H1 (cell line): ENCODE measurements around the gene DNAJB13. TPM values are rescaled to one million over a fixed set of nuclear protein-coding genes. Genes with fewer than 3 reads are reported as not detected.

ENCODE experiments used
- CTCF ChIA-PET: fragments of 300-600 bp; sonication (Branson Sonifier 250); formaldehyde crosslinking; loops from one replicate; lab custom pipeline; 2021; ENCODE audit not compliant: partially characterized antibody; lab: Charles Lee
- POLR2A ChIA-PET: fragments of 300-600 bp; sonication (Branson Sonifier 250); formaldehyde crosslinking; loops from one replicate; lab custom pipeline; 2021; ENCODE audit warnings: inconsistent platforms; ENCODE audit not compliant: partially characterized antibody; lab: Charles Lee
- DNase-seq, 2 experiments: peaks; one replicate each; pipeline versions ENCODE4 v3.0.0 to v3.0.0-alpha.2; 2010 to 2022; ENCODE audit warnings: low spot score in 2 of 2, low read depth in 1 of 2, mixed read lengths in 1 of 2
- FAIRE-seq: peaks from 2 replicates; lab custom pipeline; 2011; peaks lifted over from hg19 to GRCh38; lab: Jason Lieb, UNC
- H2AFZ ChIP-seq: 2 replicates; pipeline ENCODE4 v1.8.1; 2012; ENCODE audit warnings: low read length, inconsistent platforms
- H2AK5ac ChIP-seq: 2 replicates; pipeline ENCODE4 v1.6.1; 2013; ENCODE audit warnings: low read depth, low read length
- H2BK120ac ChIP-seq: replicated peaks from 2 replicates; pipeline ENCODE3; 2013; ENCODE audit warnings: low read depth, low read length, inconsistent platforms
- H2BK12ac ChIP-seq: 2 replicates; pipeline ENCODE4 v1.6.1; 2013; ENCODE audit warnings: low read depth, low read length
- H2BK15ac ChIP-seq: 2 replicates; pipeline ENCODE4 v1.6.1; 2013; ENCODE audit warnings: low read length
- H2BK20ac ChIP-seq: 2 replicates; pipeline ENCODE4 v1.6.1; 2013; ENCODE audit warnings: low read length
- H2BK5ac ChIP-seq: 2 replicates; pipeline ENCODE4 v1.6.1; 2013; ENCODE audit warnings: low read depth, low read length
- H3K14ac ChIP-seq: 2 replicates; pipeline ENCODE4 v1.6.1; 2013; ENCODE audit warnings: inconsistent platforms; ENCODE audit not compliant: insufficient read length
- H3K18ac ChIP-seq: 2 replicates; pipeline ENCODE4 v1.6.1; 2013; ENCODE audit warnings: low read length; ENCODE audit errors: extremely low read depth
- H3K23ac ChIP-seq: 2 replicates; pipeline ENCODE4 v1.6.1; 2013; ENCODE audit warnings: inconsistent platforms; ENCODE audit not compliant: insufficient read length
- H3K23me2 ChIP-seq: 2 replicates; pipeline ENCODE4 v1.6.1; 2013; ENCODE audit warnings: low read depth, low read length
- H3K27ac ChIP-seq: 2 replicates; pipeline ENCODE4 v1.6.1; 2011; ENCODE audit warnings: low read depth, low read length, inconsistent platforms
- H3K27me3 ChIP-seq, 4 experiments: replicated peaks in 1 of 4; 1 replicate in 1 of 4; 2 replicates in 3 of 4; pipeline versions ENCODE4 v1.6.1 to v1.8.1; 2011 to 2013; ENCODE audit warnings: low read length in 3 of 4, mild to moderate bottlenecking in 3 of 4, inconsistent platforms in 2 of 4, mixed read lengths in 2 of 4, moderate library complexity in 1 of 4; ENCODE audit not compliant: control insufficient read depth in 3 of 4, insufficient read depth in 3 of 4; ENCODE audit errors: extremely low read depth in 1 of 4
- H3K36me3 ChIP-seq, 4 experiments: 2 replicates each; pipeline versions ENCODE4 v1.6.1 to v1.8.1; 2011 to 2013; ENCODE audit warnings: mild to moderate bottlenecking in 4 of 4, low read length in 3 of 4, moderate library complexity in 2 of 4, control low read depth in 1 of 4, inconsistent platforms in 1 of 4; ENCODE audit not compliant: insufficient read depth in 4 of 4, control insufficient read depth in 2 of 4
- H3K4ac ChIP-seq: replicated peaks from 2 replicates; pipeline ENCODE3; 2013; ENCODE audit warnings: low read length, low read depth, mixed read lengths, inconsistent platforms; ENCODE audit not compliant: insufficient read length
- H3K4me1 ChIP-seq, 4 experiments: replicated peaks in 1 of 4; 1 replicate in 1 of 4; 2 replicates in 3 of 4; pipeline versions ENCODE4 v1.6.1 to v1.8.1; 2011 to 2013; ENCODE audit warnings: low read length in 3 of 4, inconsistent platforms in 2 of 4, mixed read lengths in 1 of 4; ENCODE audit not compliant: insufficient read depth in 4 of 4, control insufficient read depth in 3 of 4
- H3K4me2 ChIP-seq, 2 experiments: 2 replicates each; pipeline versions ENCODE4 v1.6.1 to v1.8.1; 2011 to 2013; ENCODE audit warnings: low read depth in 2 of 2, low read length in 2 of 2, control low read depth in 1 of 2, inconsistent platforms in 1 of 2, mild to moderate bottlenecking in 1 of 2; ENCODE audit not compliant: insufficient read depth in 1 of 2
- H3K4me3 ChIP-seq, 4 experiments: fragments of 200-600, 300-600 bp in 1 of 4; sonication (generic), shearing (Covaris generic), sonication (Bioruptor Twin) in 1 of 4; 2 replicates each; pipeline versions ENCODE4 v1.5.1 to v1.8.1; 2011 to 2016; ENCODE audit warnings: low read length in 4 of 4, low read depth in 3 of 4, control low read depth in 2 of 4, inconsistent platforms in 2 of 4, mild to moderate bottlenecking in 2 of 4, mixed read lengths in 1 of 4, moderate library complexity in 1 of 4; ENCODE audit not compliant: insufficient read depth in 2 of 4; ENCODE audit errors: extremely low read depth in 1 of 4
- H3K56ac ChIP-seq: replicated peaks from 2 replicates; pipeline ENCODE3; 2013; ENCODE audit warnings: low read depth, mild to moderate bottlenecking, mixed read lengths, low read length, inconsistent platforms; ENCODE audit not compliant: insufficient read length
- H3K79me1 ChIP-seq: 2 replicates; pipeline ENCODE4 v1.6.1; 2013; ENCODE audit warnings: low read depth, low read length, control low read depth
- H3K79me2 ChIP-seq, 2 experiments: 2 replicates each; pipeline versions ENCODE4 v1.6.1 to v1.8.1; 2012 to 2013; ENCODE audit warnings: low read length in 2 of 2, mild to moderate bottlenecking in 2 of 2, inconsistent platforms in 1 of 2; ENCODE audit not compliant: insufficient read depth in 2 of 2, control insufficient read depth in 1 of 2
- H3K9ac ChIP-seq, 4 experiments: replicated peaks in 1 of 4; 1 replicate in 1 of 4; 2 replicates in 3 of 4; pipeline versions ENCODE4 v1.6.1 to v1.8.1; 2011 to 2013; ENCODE audit warnings: low read depth in 3 of 4, low read length in 3 of 4, control low read depth in 2 of 4, mild to moderate bottlenecking in 2 of 4, moderate library complexity in 2 of 4, inconsistent platforms in 1 of 4; ENCODE audit errors: extremely low read depth in 1 of 4
- H3K9me3 ChIP-seq, 2 experiments: 2 replicates each; pipeline versions ENCODE4 v1.6.1 to v1.8.1; 2012 to 2013; ENCODE audit warnings: mild to moderate bottlenecking in 2 of 2, moderate library complexity in 2 of 2, control low read depth in 1 of 2, inconsistent platforms in 1 of 2, low read depth in 1 of 2, low read length in 1 of 2, mixed read lengths in 1 of 2; ENCODE audit not compliant: insufficient read depth in 2 of 2
- H4K20me1 ChIP-seq, 2 experiments: replicated peaks in 1 of 2; 2 replicates each; pipeline versions ENCODE3 to v1.8.1; 2011 to 2013; ENCODE audit warnings: inconsistent platforms in 2 of 2, low read length in 2 of 2, mild to moderate bottlenecking in 1 of 2; ENCODE audit not compliant: insufficient read depth in 2 of 2, control insufficient read depth in 1 of 2
- H4K5ac ChIP-seq: 2 replicates; pipeline ENCODE4 v1.6.1; 2013; ENCODE audit warnings: low read length, low read depth, mixed read lengths, inconsistent platforms; ENCODE audit not compliant: insufficient read length
- H4K8ac ChIP-seq: 2 replicates; pipeline ENCODE4 v1.8.0; 2013; ENCODE audit warnings: mild to moderate bottlenecking, moderate library complexity, low read length, inconsistent platforms; ENCODE audit not compliant: insufficient read depth; ENCODE audit errors: extremely low read depth
- H4K91ac ChIP-seq: replicated peaks from 2 replicates; pipeline ENCODE3; 2013; ENCODE audit warnings: low read length, mixed read lengths, inconsistent platforms; ENCODE audit not compliant: insufficient read length
- CBX8 ChIP-seq: fragments of 300-800, 300-1000 bp; sonication (generic); IDR thresholded peaks from 2 replicates; pipeline ENCODE4 v1.7.1; 2016; ENCODE audit warnings: low read depth, low read length, borderline replicate concordance
- CREB1 ChIP-seq: IDR thresholded peaks from 2 replicates; pipeline ENCODE4 v1.6.1; 2012; ENCODE audit warnings: inconsistent platforms
- CTCF ChIP-seq, 3 experiments: IDR thresholded peaks; 1 replicate in 2 of 3; 2 replicates in 1 of 3; pipeline versions ENCODE4 v1.5.1 to v1.6.1; 2011; ENCODE audit warnings: low read length in 3 of 3, mild to moderate bottlenecking in 3 of 3, inconsistent platforms in 2 of 3, low read depth in 1 of 3, moderate library complexity in 1 of 3; ENCODE audit not compliant: insufficient read depth in 1 of 3; ENCODE audit errors: control extremely low read depth in 1 of 3
- FOSL1 ChIP-seq: IDR thresholded peaks from 2 replicates; pipeline ENCODE4 v1.6.1; 2011; ENCODE audit warnings: mild to moderate bottlenecking, low read depth, low read length, moderate library complexity; ENCODE audit not compliant: insufficient read depth
- KDM4A ChIP-seq: IDR thresholded peaks from one replicate; pipeline ENCODE4 v1.7.1; 2012; ENCODE audit warnings: low read depth, mild to moderate bottlenecking, moderate library complexity, low read length, inconsistent platforms; ENCODE audit not compliant: severe bottlenecking
- POU5F1 ChIP-seq: IDR thresholded peaks from 2 replicates; pipeline ENCODE4 v1.6.1; 2011; ENCODE audit warnings: low read depth, mild to moderate bottlenecking, low read length, moderate library complexity
- RBBP5 ChIP-seq: IDR thresholded peaks from 2 replicates; pipeline ENCODE4 v1.7.1; 2012; ENCODE audit warnings: low read depth, mild to moderate bottlenecking, inconsistent platforms, low read length, moderate library complexity, borderline replicate concordance
- RXRA ChIP-seq: IDR thresholded peaks from 2 replicates; pipeline ENCODE4 v1.6.1; 2011; ENCODE audit warnings: low read depth, mild to moderate bottlenecking, low read length, moderate library complexity; ENCODE audit not compliant: insufficient read depth
- TAF1 ChIP-seq: IDR thresholded peaks from 2 replicates; pipeline ENCODE4 v1.6.1; 2011; ENCODE audit warnings: mild to moderate bottlenecking, low read depth, low read length
- TAF7 ChIP-seq: optimal IDR thresholded peaks from 2 replicates; pipeline ENCODE3; 2011; ENCODE audit warnings: low read depth, mild to moderate bottlenecking, inconsistent platforms, low read length, moderate library complexity, borderline replicate concordance
- WGBS, 2 experiments: shearing (Covaris generic) in 1 of 2; methylation state at CpG; one replicate each; pipeline versions ENCODE4 v1.1.6 to v1.1.7; 2013 to 2015; ENCODE audit warnings: low lambda C conversion rate in 2 of 2, mixed read lengths in 2 of 2, inconsistent platforms in 1 of 2, low coverage in 1 of 2, missing lambda C conversion rate in 1 of 2; ENCODE audit not compliant: insufficient replicate concordance in 2 of 2, insufficient coverage in 1 of 2, insufficient read length in 1 of 2; ENCODE audit errors: extremely low coverage in 1 of 2, missing lambda C conversion rate in 1 of 2; 5-methylcytosine and 5-hydroxymethylcytosine counted together
- polyA plus RNA-seq, 7 experiments: library from polyadenylated mRNA; depleted of rRNA in 3 of 7; stranded (reverse) in 5 of 7; unstranded in 2 of 7; fragments of >200 nt in 5 of 7; fragments of 200-250 nt in 2 of 7; gene quantifications; 1 replicate in 5 of 7; 2 replicates in 1 of 7; 4 replicates in 1 of 7; pipeline versions ENCODE4 v1.2.1 to v1.2.3, GENCODE V29; 2011 to 2013; ENCODE audit warnings: missing spikeins in 2 of 7, mixed read lengths in 2 of 7
- total RNA-seq: library from RNA; stranded (reverse); fragmentation: NEBNext Ultra II Directional; extraction: Animal tissue kit (Norgen Biotek cat#: 25700); gene quantifications from 2 replicates; pipeline ENCODE4 v1.2.1, GENCODE V29; 2021

Gene DNAJB13
- total and polyA plus RNA-seq, 2 of the 8 experiments (the other 6 are each of a cell fraction or from before 2014, with no cell fraction given): 0.27 TPM; not detected in 1

DNA sequence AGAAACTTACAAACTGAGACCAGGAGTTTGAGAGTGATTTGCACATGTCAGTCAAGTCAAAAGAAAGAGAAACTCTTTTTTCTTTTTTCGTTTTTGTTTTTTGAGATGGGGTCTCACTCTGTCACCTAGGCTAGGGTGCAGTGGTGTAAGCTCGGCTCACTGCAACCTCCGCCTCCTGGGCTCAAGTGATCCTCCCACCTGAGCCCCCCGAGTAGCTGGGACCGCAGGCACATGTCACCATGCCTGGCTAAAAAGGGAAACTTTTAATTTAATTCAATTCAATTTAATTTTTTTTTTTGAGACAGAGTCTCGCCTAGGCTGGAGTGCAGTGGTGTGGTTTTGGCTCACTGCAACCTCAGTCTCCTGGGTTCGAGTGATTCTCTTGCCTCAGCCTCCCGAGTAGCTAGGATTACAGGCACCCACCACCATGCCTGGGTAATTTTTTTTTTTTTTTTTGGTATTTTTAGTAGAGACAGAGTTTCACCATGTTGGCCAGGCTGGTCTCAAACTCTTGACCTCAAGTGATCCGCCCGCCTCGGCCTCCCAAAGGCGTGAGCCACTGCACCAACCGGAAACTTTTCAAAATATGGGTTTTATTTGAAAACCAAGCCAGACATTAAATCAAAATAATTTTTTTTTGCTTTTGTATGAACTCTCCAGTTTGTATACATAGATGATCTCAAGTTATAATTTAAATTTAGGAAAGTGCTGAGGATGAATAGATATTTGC lies 48.2 kb downstream of the DNAJB13 start:
- Histone ChIP-seq H3K23me2 (no peaks in the 10 kb centered on the region), H3K14ac (no peak overlapping the region), H3K4ac (no peak overlapping the region), H2BK15ac (no peak overlapping the region), H2AFZ (no peak overlapping the region), H3K4me2 (no peak overlapping the region), H2BK20ac (no peak overlapping the region), H2BK12ac (no peak overlapping the region), H3K4me3 (no peak overlapping the region), H4K8ac (no peak overlapping the region), H3K4me1 (no peaks in the 10 kb centered on the region; a peak in 1 of 7 replicates), H3K56ac (no peak overlapping the region), H3K9me3 (no peaks in the 10 kb centered on the region), H4K91ac (no peak overlapping the region), H3K18ac (no peak overlapping the region), H2BK120ac (no peak overlapping the region), H3K36me3 (no peaks in the 10 kb centered on the region; a peak in 2 of 8 replicates), H3K79me1 (no peaks in the 10 kb centered on the region), H3K79me2 (no peaks in the 10 kb centered on the region), H4K5ac (no peak overlapping the region), H4K20me1 (no peaks in the 10 kb centered on the region), H3K9ac (no peak overlapping the region), H3K23ac (no peak overlapping the region), H3K27ac (no peak overlapping the region), H3K27me3 (no peaks in the 10 kb centered on the region), H2BK5ac (no peak overlapping the region), H2AK5ac (no peak overlapping the region)
- CTCF ChIA-PET: interaction anchor here (0.6 to 1.7 kb wide), 2 partner anchors 11 to 19 kb away, joined by 3 read pairs; no protein-coding TSS in a partner anchor
- DNase-seq (no peak), FAIRE-seq (no peak)
- 87% methylated on average over 13 of the region's 13 CpGs; no CpG with 5 or more reads in 1 of the 2 experiments for WGBS, 2 experiments
- POLR2A ChIA-PET: interaction anchor here (2.3 kb wide), 1 partner anchor 16 kb away, joined by 11 read pairs; the partner anchor contains the start of gene UCP2
- no peak for TF ChIP-seq CBX8
- no peak for TF ChIP-seq TAF1
- TF ChIP-seq FOSL1: no peak
- no peak for TF ChIP-seq POU5F1
- TF ChIP-seq RBBP5: no peak
- TF ChIP-seq CTCF (IDR thresholded peaks at IDR 0.05; ENCODE audit: control extremely low read depth in 1 of 3, insufficient read depth in 1 of 3, low read depth in 1 of 3, low read length in 3 of 3): no peak
- no peak for TF ChIP-seq TAF7
- no peak for TF ChIP-seq CREB1
- TF ChIP-seq KDM4A: no peak
- no peak for TF ChIP-seq RXRA
